ENCODE measurements around the gene AURKA.

GRCh38 chr20:56430461-56430860 is 38.4 kb upstream of the AURKA start:
- no peak for TF ChIP-seq CTCF (conservative IDR thresholded peaks at IDR 0.05)
- no peak for TF ChIP-seq ZFX (IDR thresholded peaks at IDR 0.05)
